Measurements from ENCODE around the gene WRNIP1. TPM values are rescaled to one million over a fixed set of nuclear protein-coding genes. Genes with fewer than 3 reads are reported as not detected.

Gene WRNIP1
- total and polyA plus RNA-seq, 2 of the 8 experiments (the other 6 are each of a cell fraction or from before 2014, with no cell fraction given), result 38.2 to 39.2 TPM

GRCh38 chr6:2771079-2771478 lies 5.9 kb downstream of the WRNIP1 start (continued):
- TF ChIP-seq MAFK (IDR thresholded peaks at IDR 0.05; ENCODE audit: low read depth, low read length) (no peak), RXRA (IDR thresholded peaks at IDR 0.05; ENCODE audit: insufficient read depth, low read depth, low read length) (no peak), ASH2L (IDR thresholded peaks at IDR 0.05; ENCODE audit: low read length) (no peak), ATF2 (IDR thresholded peaks at IDR 0.05; ENCODE audit: low read length) (no peak)

Data from H1 (cell line).